Measurements from ENCODE around the gene PPFIBP2.

GRCh38 chr11:7489376-7489775 is 24.4 kb upstream of the PPFIBP2 start:
- TF ChIP-seq CTCF (IDR thresholded peaks at IDR 0.05) = no peak
- no peak for TF ChIP-seq EZH2 (IDR thresholded peaks at IDR 0.05; ENCODE audit: borderline replicate concordance, insufficient read depth, low read depth, low read length, poor library complexity, severe bottlenecking)

All from B cell (primary cell).